ENCODE data around the gene FAM124A. TPM values are rescaled to one million over a fixed set of nuclear protein-coding genes. Genes with fewer than 3 reads are reported as not detected.

FAM124A gene
- total RNA-seq, 2 donors from 2014 or later, result 0.29 TPM; not detected in 1

GRCh38 chr13:51237386-51237785 is 15.2 kb downstream of the FAM124A start:
- H3K4me1 Mint-ChIP-seq, result peaks cover 5% of the 10 kb centered on the region
- no peak for ATAC-seq
- H3K4me3 Mint-ChIP-seq, result no peak overlapping the region
- peaks cover 48% of the 10 kb centered on the region for H3K27me3 Mint-ChIP-seq
- DNase-seq, result no peak
- no peak overlapping the region for H3K27ac Mint-ChIP-seq
- no peaks in the 10 kb centered on the region for H3K36me3 Mint-ChIP-seq (ENCODE audit: low read depth)
- H3K9me3 ChIP-seq (ENCODE audit: control insufficient read depth, low read length, poor library complexity, severe bottlenecking), result no peaks in the 10 kb centered on the region

GRCh38 chr13:51237887-51238286 is 15.7 kb downstream of the FAM124A start:
- ATAC-seq (no peak), DNase-seq (no peak)
- no peaks in the 10 kb centered on the region for H3K36me3 Mint-ChIP-seq (ENCODE audit: low read depth)
- H3K9me3 ChIP-seq (ENCODE audit: control insufficient read depth, low read length, poor library complexity, severe bottlenecking), result no peaks in the 10 kb centered on the region
- no peak overlapping the region for H3K27ac Mint-ChIP-seq
- peaks cover 47% of the 10 kb centered on the region for H3K27me3 Mint-ChIP-seq
- peaks cover 5% of the 10 kb centered on the region for H3K4me1 Mint-ChIP-seq
- no peak overlapping the region for H3K4me3 Mint-ChIP-seq

GRCh38 chr13:51240178-51240577 is 18.0 kb downstream of the FAM124A start:
- no peaks in the 10 kb centered on the region for H3K9me3 ChIP-seq (ENCODE audit: control insufficient read depth, low read length, poor library complexity, severe bottlenecking)
- Mint-ChIP-seq H3K4me1 (peaks cover 5% of the 10 kb centered on the region), H3K4me3 (no peak overlapping the region), H3K36me3 (ENCODE audit: low read depth) (no peaks in the 10 kb centered on the region), H3K27me3 (peaks cover 46% of the 10 kb centered on the region), H3K27ac (no peak overlapping the region)
- DNase-seq (no peak), ATAC-seq (no peak)

- H3K9me3 ChIP-seq (ENCODE audit: control insufficient read depth, low read length, poor library complexity, severe bottlenecking), result no peaks in the 10 kb centered on the region
- peaks cover 48% of the 10 kb centered on the region for H3K27me3 Mint-ChIP-seq
- DNase-seq, result no peak
- no peak overlapping the region for H3K27ac Mint-ChIP-seq
- H3K36me3 Mint-ChIP-seq (ENCODE audit: low read depth), result no peaks in the 10 kb centered on the region
- H3K4me3 Mint-ChIP-seq, result no peak overlapping the region
- no peak for ATAC-seq
- peaks cover 3% of the 10 kb centered on the region for H3K4me1 Mint-ChIP-seq
Measured at GRCh38 chr13:51240958-51241357, 18.8 kb downstream of the FAM124A start.

DNA sequence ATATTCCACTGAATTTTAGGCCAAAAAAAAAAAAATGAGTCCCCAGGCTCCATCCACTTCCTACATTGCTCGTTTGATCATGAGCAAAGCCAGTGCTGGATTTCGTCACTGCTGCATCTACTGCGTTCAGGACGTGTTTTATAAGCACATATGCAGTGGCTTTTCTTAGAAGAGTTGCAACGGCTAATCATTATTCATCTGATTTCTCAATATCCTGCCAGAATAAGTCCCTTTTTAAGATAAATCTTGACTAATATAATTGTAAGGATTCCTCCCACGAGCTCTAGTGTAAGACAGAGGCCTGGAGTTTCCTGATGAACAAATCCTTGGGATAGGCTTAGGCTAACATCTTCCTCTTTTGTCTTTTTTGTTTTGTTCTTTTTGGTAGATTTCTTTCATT is 19.5 kb downstream of the FAM124A start:
- no peaks in the 10 kb centered on the region for H3K9me3 ChIP-seq (ENCODE audit: control insufficient read depth, low read length, poor library complexity, severe bottlenecking)
- no peaks in the 10 kb centered on the region for H3K4me1 Mint-ChIP-seq

DNA sequence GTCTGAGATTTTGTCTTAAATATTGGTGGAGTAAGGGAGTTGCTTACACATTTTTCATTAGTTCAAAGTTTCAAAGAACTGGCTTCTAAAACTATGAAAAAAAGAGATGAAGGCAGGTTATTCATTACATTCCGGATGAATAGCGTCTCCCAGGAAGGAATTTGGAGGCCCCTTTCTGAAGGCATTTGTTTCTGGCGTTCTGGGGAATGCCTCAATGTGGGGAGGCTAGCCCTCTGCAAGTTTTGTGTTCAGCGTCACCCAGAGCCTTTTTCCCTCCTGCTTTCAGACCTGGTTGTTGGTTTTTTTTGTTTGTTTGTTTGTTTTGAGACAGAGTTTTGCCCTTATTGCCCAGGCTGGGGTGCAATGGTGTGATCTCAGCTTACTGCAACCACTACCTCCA is 21.0 kb downstream of the FAM124A start:
- H3K4me3 Mint-ChIP-seq, result no peak overlapping the region
- H3K9me3 ChIP-seq (ENCODE audit: control insufficient read depth, low read length, poor library complexity, severe bottlenecking), result no peaks in the 10 kb centered on the region

More for the DNA sequence above, 19.5 kb downstream of the FAM124A start:
- Mint-ChIP-seq H3K4me3 (no peak overlapping the region), H3K36me3 (ENCODE audit: low read depth) (no peaks in the 10 kb centered on the region), H3K27ac (no peak overlapping the region), H3K27me3 (peaks cover 47% of the 10 kb centered on the region)
- DNase-seq (no peak), ATAC-seq (no peak)

DNA sequence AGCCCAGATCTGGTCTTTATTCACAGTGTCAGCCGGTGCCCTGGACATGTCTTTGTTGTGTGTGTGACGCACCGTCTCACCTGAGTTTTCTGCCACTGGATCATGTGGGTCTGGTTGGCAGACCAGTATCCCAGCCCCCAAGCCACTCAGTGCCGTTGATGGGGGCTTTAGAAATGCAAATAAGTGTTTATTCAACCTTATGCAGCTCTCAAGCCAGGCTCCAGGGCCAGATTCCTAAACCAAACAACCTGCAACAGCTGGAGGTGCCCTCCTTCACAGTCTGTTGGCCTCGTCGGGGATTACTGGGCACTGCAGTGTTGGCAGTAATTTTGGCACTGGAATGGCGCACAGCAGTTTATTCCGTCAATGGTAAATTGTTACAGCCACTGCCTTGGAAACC is 21.6 kb downstream of the FAM124A start:
- H3K9me3 ChIP-seq (ENCODE audit: control insufficient read depth, low read length, poor library complexity, severe bottlenecking), result no peaks in the 10 kb centered on the region
- ATAC-seq (no peak), DNase-seq (no peak)
- Mint-ChIP-seq H3K4me3 (no peak overlapping the region), H3K27me3 (peaks cover 45% of the 10 kb centered on the region), H3K36me3 (ENCODE audit: low read depth) (no peaks in the 10 kb centered on the region), H3K27ac (no peak overlapping the region), H3K4me1 (no peaks in the 10 kb centered on the region)

More for the DNA sequence above, 21.0 kb downstream of the FAM124A start:
- no peaks in the 10 kb centered on the region for H3K4me1 Mint-ChIP-seq
- H3K36me3 Mint-ChIP-seq (ENCODE audit: low read depth), result no peaks in the 10 kb centered on the region
- H3K27me3 Mint-ChIP-seq, result peaks cover 45% of the 10 kb centered on the region
- DNase-seq (no peak), ATAC-seq (no peak)
- H3K27ac Mint-ChIP-seq, result no peak overlapping the region

- Mint-ChIP-seq H3K36me3 (ENCODE audit: low read depth) (no peaks in the 10 kb centered on the region), H3K27ac (no peak overlapping the region), H3K4me1 (no peaks in the 10 kb centered on the region), H3K27me3 (peaks cover 45% of the 10 kb centered on the region), H3K4me3 (no peak overlapping the region)
- no peak for ATAC-seq
- no peaks in the 10 kb centered on the region for H3K9me3 ChIP-seq (ENCODE audit: control insufficient read depth, low read length, poor library complexity, severe bottlenecking)
- no peak for DNase-seq
Measured at GRCh38 chr13:51244637-51245405, 22.6 kb downstream of the FAM124A start.

DNA sequence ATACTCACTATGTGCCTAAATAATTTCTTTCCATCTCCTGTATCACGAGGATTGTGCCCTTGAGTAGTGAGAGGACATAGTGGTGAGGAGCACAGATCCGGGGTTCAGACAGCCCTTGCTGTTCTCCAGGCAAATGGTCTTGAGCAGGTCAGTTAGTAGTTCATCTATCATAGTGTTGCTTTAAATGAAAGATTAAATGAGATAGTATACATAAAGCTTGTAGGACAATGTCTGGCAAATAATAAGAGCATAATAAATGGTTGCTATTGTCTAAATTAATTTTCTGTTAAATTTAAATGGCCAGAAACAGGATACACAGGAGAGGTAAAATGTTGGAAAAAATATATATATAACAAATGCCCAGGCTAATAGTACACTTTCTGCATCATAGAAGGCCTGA is 23.4 kb downstream of the FAM124A start:
- Mint-ChIP-seq H3K4me1 (no peaks in the 10 kb centered on the region), H3K36me3 (ENCODE audit: low read depth) (no peaks in the 10 kb centered on the region), H3K27ac (no peak overlapping the region), H3K4me3 (no peak overlapping the region), H3K27me3 (peaks cover 42% of the 10 kb centered on the region)
- no peak for DNase-seq
- ATAC-seq, result no peak
- H3K9me3 ChIP-seq (ENCODE audit: control insufficient read depth, low read length, poor library complexity, severe bottlenecking), result no peaks in the 10 kb centered on the region

- ATAC-seq, result no peak
Measured at GRCh38 chr13:51246025-51246417, 23.8 kb downstream of the FAM124A start.

DNA sequence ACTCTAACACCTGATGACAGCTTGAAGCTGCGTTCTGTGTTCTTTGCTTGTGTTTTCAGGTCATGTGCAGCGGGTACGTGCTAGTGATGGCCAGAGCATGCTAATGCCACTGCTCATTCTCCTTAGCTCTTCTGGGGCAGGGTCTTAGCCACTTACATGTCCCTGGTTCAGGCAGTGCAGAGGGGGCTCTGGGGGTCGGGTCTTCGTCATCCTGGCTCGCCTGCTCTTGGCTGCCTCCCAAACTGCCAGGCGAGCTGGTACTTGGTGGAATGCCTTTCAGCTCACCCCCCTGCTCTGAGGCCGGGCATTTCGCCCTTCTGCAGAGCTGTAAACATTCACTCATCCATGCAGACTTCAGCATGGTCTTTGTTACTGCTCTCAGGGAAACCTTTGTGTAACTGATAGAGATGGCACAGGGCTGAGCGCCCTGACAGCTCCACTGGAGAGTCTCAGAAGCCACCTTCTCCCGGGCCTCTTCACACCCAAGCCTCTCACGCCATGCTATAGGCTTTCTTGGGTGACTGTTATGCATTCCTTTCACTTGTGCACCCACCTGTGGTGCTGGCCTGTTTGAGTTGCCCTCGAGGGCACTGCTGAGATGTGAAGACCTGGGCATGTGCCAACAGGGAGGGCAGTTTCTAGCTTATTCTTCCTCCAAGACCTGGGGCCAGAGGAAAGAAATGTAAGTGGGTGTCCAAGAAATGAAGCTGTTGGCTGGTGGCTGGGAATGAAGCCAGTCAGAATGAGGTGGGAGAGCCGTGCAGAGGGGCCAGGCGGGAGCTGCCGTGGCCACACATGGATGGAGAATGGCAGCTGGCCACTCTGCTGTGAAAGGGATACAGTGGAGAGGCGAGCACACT is 24.4 kb downstream of the FAM124A start:
- no peaks in the 10 kb centered on the region for H3K9me3 ChIP-seq (ENCODE audit: control insufficient read depth, low read length, poor library complexity, severe bottlenecking)
- Mint-ChIP-seq H3K4me3 (no peak overlapping the region), H3K36me3 (ENCODE audit: low read depth) (no peaks in the 10 kb centered on the region), H3K27ac (no peak overlapping the region), H3K27me3 (peaks cover 35% of the 10 kb centered on the region), H3K4me1 (no peaks in the 10 kb centered on the region)
- DNase-seq (no peak), ATAC-seq (no peak)

More at GRCh38 chr13:51246025-51246417, 23.8 kb downstream of the FAM124A start:
- no peaks in the 10 kb centered on the region for H3K9me3 ChIP-seq (ENCODE audit: control insufficient read depth, low read length, poor library complexity, severe bottlenecking)
- Mint-ChIP-seq H3K4me1 (no peaks in the 10 kb centered on the region), H3K27ac (no peak overlapping the region), H3K36me3 (ENCODE audit: low read depth) (no peaks in the 10 kb centered on the region), H3K27me3 (peaks cover 40% of the 10 kb centered on the region), H3K4me3 (no peak overlapping the region)
- DNase-seq, result no peak

GRCh38 chr13:51249255-51249654 is 27.1 kb downstream of the FAM124A start:
- H3K4me3 Mint-ChIP-seq, result no peak overlapping the region

More at GRCh38 chr13:51249255-51249654, 27.1 kb downstream of the FAM124A start:
- no peak for DNase-seq
- Mint-ChIP-seq H3K4me1 (no peaks in the 10 kb centered on the region), H3K27ac (no peak overlapping the region), H3K27me3 (peaks cover 39% of the 10 kb centered on the region), H3K36me3 (ENCODE audit: low read depth) (no peaks in the 10 kb centered on the region)
- no peaks in the 10 kb centered on the region for H3K9me3 ChIP-seq (ENCODE audit: control insufficient read depth, low read length, poor library complexity, severe bottlenecking)
- ATAC-seq, result no peak

All from T-helper 17 cell (primary cell).